ENCODE data around the gene SUCO. TPM values are rescaled to one million over a fixed set of nuclear protein-coding genes. Genes with fewer than 3 reads are reported as not detected.

Gene SUCO
- total RNA-seq, 2 donors from 2014 or later, result 24.6 to 26.7 TPM

GRCh38 chr1:172510479-172510878 lies 22.5 kb upstream of the SUCO start:
- no peak overlapping the region for H3K4me3 ChIP-seq
- DNase-seq, result no peak
- no peaks in the 10 kb centered on the region for H3K4me1 ChIP-seq
- no peaks in the 10 kb centered on the region for H3K27me3 ChIP-seq
- no peak for TF ChIP-seq CTCF (IDR thresholded peaks at IDR 0.05)
- H3K9me3 ChIP-seq, result no peaks in the 10 kb centered on the region
- no peak overlapping the region for H3K9ac ChIP-seq (ENCODE audit: low read depth in 2 of 2, low read length in 2 of 2)
- intact Hi-C loops (cut with DNase I), result no loop called here
- no peak overlapping the region for H3K27ac ChIP-seq
- no peaks in the 10 kb centered on the region for H3K36me3 ChIP-seq

- DNase-seq, result no peak
- TF ChIP-seq CTCF (IDR thresholded peaks at IDR 0.05), result no peak
- H3K4me3 ChIP-seq, result no peak overlapping the region
- no peaks in the 10 kb centered on the region for H3K27me3 ChIP-seq
- H3K9ac ChIP-seq (ENCODE audit: low read depth in 2 of 2, low read length in 2 of 2), result no peak overlapping the region
- intact Hi-C loops (cut with DNase I), result no loop called here
- H3K9me3 ChIP-seq, result no peaks in the 10 kb centered on the region
- H3K27ac ChIP-seq, result no peak overlapping the region
- H3K4me1 ChIP-seq, result no peaks in the 10 kb centered on the region
- no peaks in the 10 kb centered on the region for H3K36me3 ChIP-seq
Measured at GRCh38 chr1:172512591-172512990, 20.4 kb upstream of the SUCO start.

- no peaks in the 10 kb centered on the region for H3K9me3 ChIP-seq
- H3K27me3 ChIP-seq, result no peaks in the 10 kb centered on the region
- no peak overlapping the region for H3K27ac ChIP-seq
- H3K36me3 ChIP-seq, result no peaks in the 10 kb centered on the region
- no peak for DNase-seq
- H3K9ac ChIP-seq (ENCODE audit: low read depth in 2 of 2, low read length in 2 of 2), result no peak overlapping the region
- intact Hi-C loops (cut with DNase I), result no loop called here
- no peak overlapping the region for H3K4me3 ChIP-seq
- no peaks in the 10 kb centered on the region for H3K4me1 ChIP-seq
- TF ChIP-seq CTCF (IDR thresholded peaks at IDR 0.05), result no peak
Measured at GRCh38 chr1:172513479-172513878, 19.5 kb upstream of the SUCO start.

GRCh38 chr1:172514108-172514507 lies 18.8 kb upstream of the SUCO start:
- Histone ChIP-seq H3K9me3 (no peaks in the 10 kb centered on the region), H3K36me3 (no peaks in the 10 kb centered on the region), H3K4me1 (no peaks in the 10 kb centered on the region), H3K27ac (no peak overlapping the region), H3K4me3 (no peak overlapping the region), H3K27me3 (no peaks in the 10 kb centered on the region), H3K9ac (ENCODE audit: low read depth in 2 of 2, low read length in 2 of 2) (no peak overlapping the region)
- DNase-seq, result no peak
- intact Hi-C loops (cut with DNase I), result no loop called here
- no peak for TF ChIP-seq CTCF (IDR thresholded peaks at IDR 0.05)

- H3K27ac ChIP-seq, result no peak overlapping the region
- TF ChIP-seq CTCF (IDR thresholded peaks at IDR 0.05), result no peak
- DNase-seq, result no peak
- H3K9ac ChIP-seq (ENCODE audit: low read depth in 2 of 2, low read length in 2 of 2), result no peak overlapping the region
- H3K4me1 ChIP-seq, result no peaks in the 10 kb centered on the region
- H3K4me3 ChIP-seq, result no peak overlapping the region
- H3K36me3 ChIP-seq, result no peaks in the 10 kb centered on the region
- intact Hi-C loops (cut with DNase I), result no loop called here
- no peaks in the 10 kb centered on the region for H3K27me3 ChIP-seq
- no peaks in the 10 kb centered on the region for H3K9me3 ChIP-seq
Measured at GRCh38 chr1:172515436-172515835, 17.5 kb upstream of the SUCO start.

GRCh38 chr1:172515927-172516326 lies 17.0 kb upstream of the SUCO start:
- no peak overlapping the region for H3K9ac ChIP-seq (ENCODE audit: low read depth in 2 of 2, low read length in 2 of 2)
- no peak for DNase-seq
- intact Hi-C loops (cut with DNase I), result no loop called here
- no peak overlapping the region for H3K4me3 ChIP-seq
- H3K27me3 ChIP-seq, result no peaks in the 10 kb centered on the region
- no peaks in the 10 kb centered on the region for H3K4me1 ChIP-seq
- no peak overlapping the region for H3K27ac ChIP-seq
- no peaks in the 10 kb centered on the region for H3K9me3 ChIP-seq
- no peaks in the 10 kb centered on the region for H3K36me3 ChIP-seq
- TF ChIP-seq CTCF (IDR thresholded peaks at IDR 0.05), result no peak

Data from colonic mucosa (tissue), 4 donors.